Adipocyte (in vitro differentiated cells): ENCODE measurements around the gene ALDH2.
"Not testable (repeated sequence)": the region's sequence is repeated elsewhere in the genome, so short reads cannot be mapped to it uniquely, and the experiment has no call there.

Experiments
- DNase-seq: peaks from one replicate; pipeline ENCODE4 v3.0.0-alpha.2; 2015; ENCODE audit warnings: low read depth
- H3K27me3 ChIP-seq: replicated peaks from 2 replicates; pipeline ENCODE4 v1.7.0; 2013; ENCODE audit warnings: mild to moderate bottlenecking, low read length, moderate library complexity; ENCODE audit not compliant: control insufficient read depth, insufficient read depth
- H3K36me3 ChIP-seq: 2 replicates; pipeline ENCODE4 v1.7.0; 2013; ENCODE audit warnings: low read length, mild to moderate bottlenecking, moderate library complexity; ENCODE audit not compliant: control insufficient read depth, insufficient read depth, severe bottlenecking
- H3K4me1 ChIP-seq: 2 replicates; pipeline ENCODE4 v1.7.0; 2013; ENCODE audit warnings: mild to moderate bottlenecking, low read length, moderate library complexity; ENCODE audit not compliant: control insufficient read depth, insufficient read depth
- H3K4me3 ChIP-seq: 2 replicates; pipeline ENCODE4 v1.7.0; 2013; ENCODE audit warnings: mild to moderate bottlenecking, low read length, moderate library complexity
- H3K9ac ChIP-seq: 2 replicates; pipeline ENCODE4 v1.7.0; 2013; ENCODE audit warnings: mild to moderate bottlenecking, low read length, moderate library complexity
- H3K9me3 ChIP-seq: 2 replicates; pipeline ENCODE4 v1.7.0; 2013; ENCODE audit warnings: mild to moderate bottlenecking, low read length, moderate library complexity; ENCODE audit not compliant: control insufficient read depth

ALDH2 gene

DNA sequence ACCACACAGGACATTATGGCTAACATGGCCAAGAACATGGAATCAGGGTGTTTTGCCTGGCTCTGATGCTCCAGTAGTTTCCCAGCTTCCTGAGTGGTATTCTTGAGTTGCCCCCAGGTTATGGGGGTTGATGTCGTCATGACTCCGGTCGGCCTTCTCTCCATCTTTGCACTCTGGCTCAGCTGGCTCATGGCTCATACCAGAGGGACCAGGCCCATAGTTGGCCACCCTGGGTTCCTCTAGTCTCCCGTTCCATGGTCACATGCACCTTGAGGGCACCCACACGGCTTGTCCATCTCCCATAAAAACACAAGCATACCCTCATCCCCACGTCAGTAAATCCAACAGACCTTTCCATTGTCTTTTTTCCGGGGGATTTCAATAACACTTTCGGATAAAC lies 51.6 kb downstream of the ALDH2 start:
- no peak for DNase-seq
- no peak overlapping the region for H3K9ac ChIP-seq
- peaks cover 23% of the 10 kb centered on the region for H3K27me3 ChIP-seq
- no peaks in the 10 kb centered on the region for H3K9me3 ChIP-seq
- H3K4me3 ChIP-seq: no peak overlapping the region
- peaks cover 10% of the 10 kb centered on the region for H3K4me1 ChIP-seq
- no peaks in the 10 kb centered on the region for H3K36me3 ChIP-seq

DNA sequence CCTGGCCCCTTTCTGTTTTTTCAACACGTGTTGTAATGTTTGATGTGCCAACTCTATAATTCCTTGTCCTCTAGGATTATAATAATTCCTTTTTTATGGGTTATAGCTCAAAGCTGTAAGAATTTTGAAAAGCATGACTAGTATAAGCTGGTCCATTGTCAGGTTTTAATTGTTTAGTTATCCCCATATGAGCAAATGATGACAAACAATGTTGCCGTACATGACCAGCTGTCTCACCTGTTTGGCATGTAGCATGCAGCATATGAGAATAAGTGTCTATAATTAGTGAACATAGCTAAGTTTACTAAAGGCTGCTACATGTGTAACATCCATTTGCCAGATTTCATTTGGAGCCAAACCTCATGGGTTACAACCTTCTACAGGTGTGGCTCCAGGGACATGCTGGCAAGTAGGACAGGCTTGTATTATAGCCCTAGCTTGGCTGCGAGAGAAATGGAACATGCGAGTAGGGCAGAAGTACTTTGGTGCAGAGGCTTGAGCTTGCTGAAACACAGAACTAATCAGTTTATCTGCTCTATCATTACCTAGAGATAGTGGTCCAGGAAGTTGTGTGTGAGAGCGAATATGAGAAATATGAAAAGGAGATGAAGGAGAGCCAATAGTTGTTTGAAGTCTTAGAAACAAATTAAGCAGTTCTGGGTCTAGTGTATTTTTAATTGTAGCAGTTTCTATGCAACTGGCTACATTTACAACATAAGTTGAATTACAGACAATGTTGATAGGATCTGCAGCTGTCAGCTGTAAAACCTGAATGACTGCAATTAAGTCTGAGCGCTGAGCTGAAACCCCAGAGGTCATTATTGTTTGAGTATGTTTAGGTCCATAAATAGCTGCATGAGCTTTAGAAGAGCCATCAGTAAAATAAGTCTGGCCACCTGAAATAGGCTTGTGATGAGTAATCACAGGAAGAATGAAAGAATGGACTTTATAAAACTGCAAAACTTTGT lies 52.7 kb downstream of the ALDH2 start:
- H3K4me1 ChIP-seq: peaks cover 9% of the 10 kb centered on the region
- no peaks in the 10 kb centered on the region for H3K9me3 ChIP-seq
- H3K36me3 ChIP-seq: no peaks in the 10 kb centered on the region
- H3K9ac ChIP-seq: no peak overlapping the region
- no peak for DNase-seq
- H3K4me3 ChIP-seq: no peak overlapping the region
- peaks cover 23% of the 10 kb centered on the region for H3K27me3 ChIP-seq

DNA sequence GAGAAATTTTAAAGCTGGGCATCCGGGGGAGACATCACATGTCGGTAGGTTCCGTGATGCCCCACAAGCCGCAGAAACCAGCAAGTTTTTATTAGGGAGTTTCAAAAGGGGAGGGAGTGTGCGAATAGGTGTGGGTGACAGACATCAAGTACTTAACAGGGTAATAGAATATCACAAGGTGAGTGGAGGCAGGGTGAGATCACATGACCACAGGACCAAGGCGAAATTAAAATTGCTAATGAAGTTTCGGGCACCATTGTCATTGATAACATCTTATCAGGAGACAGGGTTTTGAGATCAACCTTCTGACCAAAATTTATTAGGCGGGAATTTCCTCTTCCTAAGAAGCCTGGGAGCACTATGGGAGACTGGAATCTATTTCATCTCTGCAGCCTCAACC lies 54.1 kb downstream of the ALDH2 start:
- H3K4me1 ChIP-seq, H3K36me3 ChIP-seq, H3K9ac ChIP-seq, DNase-seq, H3K4me3 ChIP-seq, H3K9me3 ChIP-seq: not testable (repeated sequence)
- H3K27me3 ChIP-seq: peaks cover 23% of the 10 kb centered on the region

GRCh38 chr12:111822886-111823285 lies 56.2 kb downstream of the ALDH2 start:
- peaks cover 18% of the 10 kb centered on the region for H3K4me1 ChIP-seq
- H3K36me3 ChIP-seq: no peaks in the 10 kb centered on the region
- peaks cover 19% of the 10 kb centered on the region for H3K27me3 ChIP-seq
- no peak overlapping the region for H3K9ac ChIP-seq
- no peaks in the 10 kb centered on the region for H3K9me3 ChIP-seq
- no peak overlapping the region for H3K4me3 ChIP-seq
- no peak for DNase-seq

DNA sequence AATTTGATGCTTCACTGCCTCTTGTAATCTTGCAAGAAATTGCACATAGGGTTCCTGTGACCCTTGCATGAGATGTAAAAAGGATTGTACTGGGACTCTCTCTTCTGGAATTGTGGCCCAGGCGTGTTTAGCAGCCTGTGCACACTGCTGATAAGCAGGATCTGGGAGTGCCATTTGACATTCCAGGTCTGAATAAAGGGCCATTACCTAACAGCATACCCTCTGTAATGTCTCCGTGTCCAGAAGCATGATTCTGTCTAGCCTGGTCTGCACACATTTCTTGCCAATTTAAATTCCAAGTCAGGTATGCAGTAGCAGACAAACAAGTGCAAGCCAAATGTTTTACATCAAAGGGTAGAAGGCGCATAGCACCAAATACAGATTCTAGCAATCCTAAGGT lies 57.2 kb downstream of the ALDH2 start:
- Histone ChIP-seq H3K36me3 (no peaks in the 10 kb centered on the region), H3K9me3 (no peaks in the 10 kb centered on the region), H3K4me1 (peaks cover 18% of the 10 kb centered on the region), H3K4me3 (no peak overlapping the region), H3K9ac (no peak overlapping the region), H3K27me3 (peaks cover 16% of the 10 kb centered on the region)
- DNase-seq: peak; percentile 10

DNA sequence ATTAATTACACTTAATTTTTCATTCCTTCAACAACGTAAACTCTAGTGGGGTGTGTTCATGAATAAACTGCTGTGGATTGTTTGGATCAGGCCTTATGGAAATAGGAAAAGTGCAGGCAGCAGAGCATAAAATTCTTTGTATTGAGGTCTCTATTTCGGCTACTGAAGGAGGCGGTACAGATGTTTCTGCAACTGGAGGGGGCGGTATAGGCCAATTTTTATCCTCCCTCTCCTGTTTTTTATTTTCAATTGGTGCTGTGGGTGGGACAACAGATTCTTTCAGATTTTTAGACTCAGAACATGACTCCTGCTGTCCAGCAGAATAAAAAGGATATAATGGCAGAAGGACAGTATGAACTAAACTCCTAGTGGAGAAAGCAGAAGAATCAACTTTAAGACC lies 57.6 kb downstream of the ALDH2 start:
- H3K9ac ChIP-seq, H3K9me3 ChIP-seq, H3K36me3 ChIP-seq, H3K4me3 ChIP-seq: not testable (repeated sequence)
- peak; percentile 28 for DNase-seq
- Histone ChIP-seq H3K27me3 (peaks cover 16% of the 10 kb centered on the region), H3K4me1 (peaks cover 18% of the 10 kb centered on the region)

- Histone ChIP-seq H3K36me3 (no peaks in the 10 kb centered on the region), H3K9me3 (no peaks in the 10 kb centered on the region), H3K4me3 (no peak overlapping the region), H3K4me1 (peaks cover 18% of the 10 kb centered on the region), H3K27me3 (peaks cover 9% of the 10 kb centered on the region), H3K9ac (no peak overlapping the region)
- DNase-seq: no peak
Measured at GRCh38 chr12:111825509-111825908, 58.8 kb downstream of the ALDH2 start.

- Histone ChIP-seq H3K4me1 (peaks cover 18% of the 10 kb centered on the region), H3K4me3 (no peak overlapping the region), H3K36me3 (no peaks in the 10 kb centered on the region), H3K9me3 (no peaks in the 10 kb centered on the region), H3K27me3 (peaks cover 8% of the 10 kb centered on the region), H3K9ac (no peak overlapping the region)
- DNase-seq: peak; percentile 81
Measured at GRCh38 chr12:111826316-111826715, 59.6 kb downstream of the ALDH2 start.

DNA sequence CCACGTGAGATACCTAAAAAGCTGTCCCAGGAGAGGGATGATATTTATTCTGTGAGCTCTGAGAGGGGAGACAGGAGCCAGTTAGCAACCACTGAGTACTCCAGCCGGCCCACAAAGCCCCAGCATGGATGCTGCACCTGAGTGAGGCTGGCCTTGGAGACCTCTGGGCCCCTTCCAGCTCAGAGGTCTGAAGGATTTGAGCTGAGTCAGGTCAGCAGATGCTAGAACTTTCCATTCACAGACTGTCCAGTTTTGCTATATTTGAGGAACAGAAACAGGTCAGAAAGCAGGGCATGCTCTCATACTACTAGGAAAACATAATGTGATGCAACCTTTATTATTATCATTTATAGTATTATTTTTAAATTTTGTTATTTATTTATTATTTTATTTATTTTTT lies 60.3 kb downstream of the ALDH2 start:
- peaks cover 5% of the 10 kb centered on the region for H3K27me3 ChIP-seq
- H3K9ac ChIP-seq: no peak overlapping the region
- H3K9me3 ChIP-seq: no peaks in the 10 kb centered on the region
- DNase-seq: no peak
- H3K36me3 ChIP-seq: no peaks in the 10 kb centered on the region
- H3K4me1 ChIP-seq: peaks cover 18% of the 10 kb centered on the region
- no peak overlapping the region for H3K4me3 ChIP-seq

DNA sequence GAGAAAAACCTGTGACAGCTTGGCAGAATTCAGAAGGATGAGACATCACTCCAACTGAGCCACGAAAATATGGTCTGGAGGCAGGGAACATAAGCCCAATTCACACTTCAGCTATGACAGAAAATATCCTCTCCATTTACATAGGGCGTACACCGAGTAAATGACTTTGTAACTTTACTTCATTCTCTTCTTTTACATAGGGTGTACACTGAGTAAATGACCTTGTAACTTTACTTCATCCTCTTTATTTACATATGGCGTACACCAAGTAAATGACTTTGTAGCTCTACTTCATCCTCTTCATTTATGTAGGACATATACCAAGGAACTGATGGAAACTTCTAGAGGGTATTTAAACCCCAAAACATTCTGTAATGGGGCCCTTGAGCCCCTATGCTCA lies 61.2 kb downstream of the ALDH2 start:
- no peak overlapping the region for H3K9ac ChIP-seq
- DNase-seq: no peak
- H3K9me3 ChIP-seq: no peaks in the 10 kb centered on the region
- no peak overlapping the region for H3K4me3 ChIP-seq
- H3K4me1 ChIP-seq: peaks cover 14% of the 10 kb centered on the region
- H3K27me3 ChIP-seq: no peaks in the 10 kb centered on the region
- no peaks in the 10 kb centered on the region for H3K36me3 ChIP-seq

- peaks cover 9% of the 10 kb centered on the region for H3K4me1 ChIP-seq
- H3K36me3 ChIP-seq: no peaks in the 10 kb centered on the region
- H3K9ac ChIP-seq: no peak overlapping the region
- no peaks in the 10 kb centered on the region for H3K27me3 ChIP-seq
- no peak overlapping the region for H3K4me3 ChIP-seq
- no peak for DNase-seq
- no peaks in the 10 kb centered on the region for H3K9me3 ChIP-seq
Measured at GRCh38 chr12:111828338-111828979, 61.7 kb downstream of the ALDH2 start.
